ENCODE measurements around the gene SOX4.

Gene SOX4

DNA sequence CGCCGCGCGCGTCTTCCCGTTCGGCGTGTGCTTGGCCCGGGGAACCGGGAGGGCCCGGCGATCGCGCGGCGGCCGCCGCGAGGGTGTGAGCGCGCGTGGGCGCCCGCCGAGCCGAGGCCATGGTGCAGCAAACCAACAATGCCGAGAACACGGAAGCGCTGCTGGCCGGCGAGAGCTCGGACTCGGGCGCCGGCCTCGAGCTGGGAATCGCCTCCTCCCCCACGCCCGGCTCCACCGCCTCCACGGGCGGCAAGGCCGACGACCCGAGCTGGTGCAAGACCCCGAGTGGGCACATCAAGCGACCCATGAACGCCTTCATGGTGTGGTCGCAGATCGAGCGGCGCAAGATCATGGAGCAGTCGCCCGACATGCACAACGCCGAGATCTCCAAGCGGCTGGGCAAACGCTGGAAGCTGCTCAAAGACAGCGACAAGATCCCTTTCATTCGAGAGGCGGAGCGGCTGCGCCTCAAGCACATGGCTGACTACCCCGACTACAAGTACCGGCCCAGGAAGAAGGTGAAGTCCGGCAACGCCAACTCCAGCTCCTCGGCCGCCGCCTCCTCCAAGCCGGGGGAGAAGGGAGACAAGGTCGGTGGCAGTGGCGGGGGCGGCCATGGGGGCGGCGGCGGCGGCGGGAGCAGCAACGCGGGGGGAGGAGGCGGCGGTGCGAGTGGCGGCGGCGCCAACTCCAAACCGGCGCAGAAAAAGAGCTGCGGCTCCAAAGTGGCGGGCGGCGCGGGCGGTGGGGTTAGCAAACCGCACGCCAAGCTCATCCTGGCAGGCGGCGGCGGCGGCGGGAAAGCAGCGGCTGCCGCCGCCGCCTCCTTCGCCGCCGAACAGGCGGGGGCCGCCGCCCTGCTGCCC is 1.1 kb downstream of the SOX4 start:
- DNase-seq: peak; percentile 48 to 80 (median 77)

DNA sequence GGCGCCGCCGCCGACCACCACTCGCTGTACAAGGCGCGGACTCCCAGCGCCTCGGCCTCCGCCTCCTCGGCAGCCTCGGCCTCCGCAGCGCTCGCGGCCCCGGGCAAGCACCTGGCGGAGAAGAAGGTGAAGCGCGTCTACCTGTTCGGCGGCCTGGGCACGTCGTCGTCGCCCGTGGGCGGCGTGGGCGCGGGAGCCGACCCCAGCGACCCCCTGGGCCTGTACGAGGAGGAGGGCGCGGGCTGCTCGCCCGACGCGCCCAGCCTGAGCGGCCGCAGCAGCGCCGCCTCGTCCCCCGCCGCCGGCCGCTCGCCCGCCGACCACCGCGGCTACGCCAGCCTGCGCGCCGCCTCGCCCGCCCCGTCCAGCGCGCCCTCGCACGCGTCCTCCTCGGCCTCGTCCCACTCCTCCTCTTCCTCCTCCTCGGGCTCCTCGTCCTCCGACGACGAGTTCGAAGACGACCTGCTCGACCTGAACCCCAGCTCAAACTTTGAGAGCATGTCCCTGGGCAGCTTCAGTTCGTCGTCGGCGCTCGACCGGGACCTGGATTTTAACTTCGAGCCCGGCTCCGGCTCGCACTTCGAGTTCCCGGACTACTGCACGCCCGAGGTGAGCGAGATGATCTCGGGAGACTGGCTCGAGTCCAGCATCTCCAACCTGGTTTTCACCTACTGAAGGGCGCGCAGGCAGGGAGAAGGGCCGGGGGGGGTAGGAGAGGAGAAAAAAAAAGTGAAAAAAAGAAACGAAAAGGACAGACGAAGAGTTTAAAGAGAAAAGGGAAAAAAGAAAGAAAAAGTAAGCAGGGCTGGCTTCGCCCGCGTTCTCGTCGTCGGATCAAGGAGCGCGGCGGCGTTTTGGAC is 2.0 kb downstream of the SOX4 start:
- DNase-seq: peak in 2 of 3 experiments; percentile 66 to 75

DNA sequence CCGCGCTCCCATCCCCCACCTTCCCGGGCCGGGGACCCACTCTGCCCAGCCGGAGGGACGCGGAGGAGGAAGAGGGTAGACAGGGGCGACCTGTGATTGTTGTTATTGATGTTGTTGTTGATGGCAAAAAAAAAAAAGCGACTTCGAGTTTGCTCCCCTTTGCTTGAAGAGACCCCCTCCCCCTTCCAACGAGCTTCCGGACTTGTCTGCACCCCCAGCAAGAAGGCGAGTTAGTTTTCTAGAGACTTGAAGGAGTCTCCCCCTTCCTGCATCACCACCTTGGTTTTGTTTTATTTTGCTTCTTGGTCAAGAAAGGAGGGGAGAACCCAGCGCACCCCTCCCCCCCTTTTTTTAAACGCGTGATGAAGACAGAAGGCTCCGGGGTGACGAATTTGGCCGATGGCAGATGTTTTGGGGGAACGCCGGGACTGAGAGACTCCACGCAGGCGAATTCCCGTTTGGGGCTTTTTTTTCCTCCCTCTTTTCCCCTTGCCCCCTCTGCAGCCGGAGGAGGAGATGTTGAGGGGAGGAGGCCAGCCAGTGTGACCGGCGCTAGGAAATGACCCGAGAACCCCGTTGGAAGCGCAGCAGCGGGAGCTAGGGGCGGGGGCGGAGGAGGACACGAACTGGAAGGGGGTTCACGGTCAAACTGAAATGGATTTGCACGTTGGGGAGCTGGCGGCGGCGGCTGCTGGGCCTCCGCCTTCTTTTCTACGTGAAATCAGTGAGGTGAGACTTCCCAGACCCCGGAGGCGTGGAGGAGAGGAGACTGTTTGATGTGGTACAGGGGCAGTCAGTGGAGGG is 2.8 kb downstream of the SOX4 start:
- peak; percentile 49 to 87 (median 68) for DNase-seq

DNA sequence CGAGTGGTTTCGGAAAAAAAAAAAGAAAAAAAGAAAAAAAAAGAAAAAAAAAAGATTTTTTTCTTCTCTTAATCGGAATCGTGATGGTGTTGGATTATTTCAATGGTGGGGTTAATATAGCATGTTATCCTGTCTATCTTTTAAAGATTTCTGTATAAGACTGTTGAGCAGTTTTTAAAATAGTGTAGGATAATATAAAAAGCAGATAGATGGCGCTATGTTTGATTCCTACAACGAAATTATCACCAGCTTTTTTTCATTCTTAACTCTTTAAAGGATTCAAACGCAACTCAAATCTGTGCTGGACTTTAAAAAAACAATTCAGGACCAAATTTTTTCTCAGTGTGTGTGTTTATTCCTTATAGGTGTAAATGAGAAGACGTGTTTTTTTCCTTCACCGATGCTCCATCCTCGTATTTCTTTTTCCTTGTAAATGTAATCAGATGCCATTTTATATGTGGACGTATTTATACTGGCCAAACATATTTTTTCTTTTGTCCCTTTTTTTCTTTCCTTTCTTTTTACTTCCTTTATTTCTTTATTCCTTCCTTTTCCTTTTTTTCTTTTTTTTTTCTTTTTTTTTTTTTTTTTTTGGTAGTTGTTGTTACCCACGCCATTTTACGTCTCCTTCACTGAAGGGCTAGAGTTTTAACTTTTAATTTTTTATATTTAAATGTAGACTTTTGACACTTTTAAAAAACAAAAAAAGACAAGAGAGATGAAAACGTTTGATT is 3.6 kb downstream of the SOX4 start:
- DNase-seq: peak; percentile 44 to 87 (median 48)

DNA sequence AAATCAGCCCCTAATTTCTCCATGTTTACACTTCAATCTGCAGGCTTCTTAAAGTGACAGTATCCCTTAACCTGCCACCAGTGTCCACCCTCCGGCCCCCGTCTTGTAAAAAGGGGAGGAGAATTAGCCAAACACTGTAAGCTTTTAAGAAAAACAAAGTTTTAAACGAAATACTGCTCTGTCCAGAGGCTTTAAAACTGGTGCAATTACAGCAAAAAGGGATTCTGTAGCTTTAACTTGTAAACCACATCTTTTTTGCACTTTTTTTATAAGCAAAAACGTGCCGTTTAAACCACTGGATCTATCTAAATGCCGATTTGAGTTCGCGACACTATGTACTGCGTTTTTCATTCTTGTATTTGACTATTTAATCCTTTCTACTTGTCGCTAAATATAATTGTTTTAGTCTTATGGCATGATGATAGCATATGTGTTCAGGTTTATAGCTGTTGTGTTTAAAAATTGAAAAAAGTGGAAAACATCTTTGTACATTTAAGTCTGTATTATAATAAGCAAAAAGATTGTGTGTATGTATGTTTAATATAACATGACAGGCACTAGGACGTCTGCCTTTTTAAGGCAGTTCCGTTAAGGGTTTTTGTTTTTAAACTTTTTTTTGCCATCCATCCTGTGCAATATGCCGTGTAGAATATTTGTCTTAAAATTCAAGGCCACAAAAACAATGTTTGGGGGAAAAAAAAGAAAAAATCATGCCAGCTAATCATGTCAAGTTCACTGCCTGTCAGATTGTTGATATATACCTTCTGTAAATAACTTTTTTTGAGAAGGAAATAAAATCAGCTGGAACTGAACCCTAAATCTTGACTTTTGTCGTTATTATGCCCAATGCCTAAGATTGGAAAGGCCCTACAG is 4.5 kb downstream of the SOX4 start:
- DNase-seq: peak in 1 of 3 experiments; percentile 62

DNA sequence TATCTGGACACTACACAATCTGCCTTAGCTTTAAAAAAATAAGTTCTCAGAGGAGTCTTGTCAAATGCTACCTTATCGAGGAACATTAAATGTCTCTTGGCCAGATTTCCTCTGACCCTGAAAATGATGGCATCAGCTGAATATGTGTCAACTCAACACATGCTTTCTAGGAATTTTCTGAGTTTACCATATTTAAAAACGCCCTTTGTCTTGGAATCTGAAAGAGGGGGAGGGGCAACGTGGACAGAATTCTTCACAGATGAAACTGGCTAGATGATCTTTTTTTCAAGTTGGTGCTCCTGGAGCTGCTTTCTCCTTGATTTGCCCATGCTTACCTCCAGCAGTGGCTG is 5.1 kb downstream of the SOX4 start:
- peak in 1 of 3 experiments; percentile 53 for DNase-seq

DNA sequence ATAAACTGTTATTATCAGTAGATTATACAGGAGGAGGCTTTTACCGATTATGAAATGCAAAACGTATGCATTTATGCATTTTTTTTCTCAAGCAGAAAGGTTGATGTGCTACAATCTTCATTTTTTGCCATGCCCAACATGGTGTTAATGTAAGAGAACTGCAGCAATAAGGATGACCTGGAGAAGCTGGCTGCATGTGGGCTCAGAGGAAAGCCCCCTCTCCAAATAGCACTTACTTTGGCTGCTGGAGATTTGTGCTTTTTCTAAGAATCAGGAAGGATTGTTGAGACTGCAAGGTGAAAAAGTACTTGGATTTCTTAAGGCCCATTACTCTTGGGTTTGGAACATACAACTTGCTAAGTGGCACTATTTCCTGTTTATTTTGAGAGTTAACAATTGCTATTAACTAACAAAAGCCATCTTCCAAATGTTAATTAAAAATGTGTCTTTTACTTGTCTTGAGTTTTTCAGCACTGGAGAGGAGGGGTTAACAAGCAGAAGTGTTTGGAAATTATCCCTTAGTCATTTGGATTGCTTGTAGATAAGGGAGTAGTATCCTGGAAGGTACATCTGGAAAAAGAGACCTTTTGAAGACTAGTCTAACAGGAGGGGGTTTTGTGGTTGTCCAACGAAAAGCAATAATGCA is 5.6 kb downstream of the SOX4 start:
- peak in 1 of 3 experiments; percentile 52 for DNase-seq

DNA sequence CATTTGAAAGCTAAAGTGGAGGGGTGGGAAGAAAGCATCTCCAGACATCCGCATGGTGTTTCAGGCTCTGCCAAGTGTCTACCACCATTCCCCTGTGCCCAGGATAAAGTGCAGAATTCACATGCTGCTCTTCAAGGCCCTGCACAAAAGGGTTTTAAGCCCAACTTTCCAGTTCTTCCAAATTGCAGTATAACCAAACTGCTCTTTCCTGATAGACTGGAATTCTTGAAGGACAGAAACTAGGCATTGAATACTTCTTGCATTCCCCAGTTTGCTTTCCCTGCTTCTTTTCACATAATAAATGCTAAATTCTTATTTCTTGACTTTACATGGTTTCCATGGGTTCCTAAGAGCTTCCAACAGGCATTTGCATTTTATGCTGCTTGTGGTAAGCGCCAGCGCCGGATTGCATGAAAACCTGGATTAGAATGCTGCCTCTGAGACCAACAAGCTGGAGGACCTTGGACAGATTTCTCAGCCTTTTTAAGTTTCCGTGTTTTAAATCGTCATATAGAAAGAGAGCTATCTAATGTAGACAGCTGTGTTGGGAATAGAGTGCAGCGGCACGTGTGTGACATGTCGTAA is 7.9 kb downstream of the SOX4 start:
- peak in 1 of 3 experiments; percentile 63 for DNase-seq

DNA sequence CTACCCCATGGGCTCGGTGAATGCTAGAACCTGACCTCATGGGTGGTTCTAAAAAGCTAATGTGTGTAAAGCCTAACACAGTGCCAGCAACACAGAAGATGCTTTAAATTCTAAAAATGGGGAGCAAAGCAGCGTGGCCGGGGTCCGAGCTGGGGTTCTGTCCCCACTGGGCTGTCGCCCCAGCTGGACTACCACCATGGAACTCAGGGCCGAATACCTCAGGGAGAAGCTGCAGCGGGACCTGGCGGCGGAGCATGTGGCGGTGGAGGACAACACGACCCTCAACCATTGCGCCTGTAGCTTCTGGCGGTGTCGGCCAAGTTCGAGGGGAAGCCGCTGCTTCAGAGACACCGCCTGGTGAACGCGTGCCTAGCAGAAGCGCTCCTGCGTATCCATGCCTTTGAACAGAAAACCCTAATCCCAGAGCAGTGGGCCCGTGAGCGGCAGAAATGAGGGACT is 8.4 kb downstream of the SOX4 start:
- DNase-seq: no peak

DNA sequence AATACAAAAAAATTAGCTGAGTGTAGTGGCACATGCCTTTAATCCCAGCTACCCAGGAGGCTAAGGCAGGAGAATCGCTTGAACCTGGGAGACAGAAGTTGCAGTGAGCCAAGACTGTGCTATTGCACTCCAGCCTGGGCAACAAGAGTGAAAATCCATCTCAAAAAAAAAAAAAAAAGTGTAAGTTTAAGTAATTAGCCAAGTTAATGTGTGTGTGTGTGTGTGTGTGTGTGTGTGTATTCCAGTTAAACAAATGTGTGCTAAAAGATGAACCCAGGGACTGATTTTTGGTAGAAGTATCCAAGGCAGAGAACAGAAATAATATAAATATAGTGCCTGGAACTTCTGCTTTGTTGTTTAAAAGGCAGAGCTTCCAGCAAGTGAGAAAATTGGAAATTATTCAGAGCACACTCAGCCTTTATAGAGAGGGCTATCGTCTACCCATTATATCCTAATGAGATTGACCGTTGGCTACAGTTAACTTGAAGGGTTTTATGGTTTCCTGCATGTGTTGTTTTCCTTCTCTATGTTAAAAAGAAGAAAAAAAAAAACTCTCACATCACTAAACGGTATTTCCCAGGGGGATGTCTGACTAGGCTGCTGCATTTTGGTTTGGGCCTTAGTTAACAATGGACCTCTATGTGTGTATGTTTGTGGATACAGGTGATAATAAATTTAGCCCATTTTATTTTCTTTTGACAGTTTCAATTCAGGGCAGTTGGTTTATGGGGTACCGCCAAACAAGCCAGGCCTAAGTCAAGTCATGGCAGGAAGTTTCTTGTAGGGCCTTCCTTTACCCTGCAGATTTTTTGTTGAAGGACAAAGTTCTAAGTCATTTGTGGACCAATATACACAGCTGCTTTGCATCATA is 9.8 kb downstream of the SOX4 start:
- DNase-seq: peak in 1 of 3 experiments; percentile 58

DNA sequence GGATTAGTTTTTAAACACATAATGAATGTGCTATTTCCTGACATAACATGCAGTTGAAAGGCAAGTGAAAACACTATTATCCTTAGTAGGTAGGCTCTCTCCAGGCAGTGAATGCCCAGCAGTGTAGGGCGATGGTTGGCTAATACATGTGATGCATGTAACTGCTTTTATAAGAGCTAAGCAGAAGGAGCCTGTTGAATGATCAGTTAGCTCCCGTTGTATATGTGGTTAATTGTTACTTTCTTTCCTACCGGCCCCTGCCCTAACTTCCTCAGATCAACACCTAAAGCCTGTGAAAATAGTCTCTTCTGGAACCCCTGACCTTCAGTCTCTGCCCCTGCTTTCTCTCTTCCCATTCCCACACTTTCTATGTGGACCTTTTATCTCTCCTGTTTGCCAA is 10.5 kb downstream of the SOX4 start:
- DNase-seq: peak in 1 of 3 experiments; percentile 29

DNA sequence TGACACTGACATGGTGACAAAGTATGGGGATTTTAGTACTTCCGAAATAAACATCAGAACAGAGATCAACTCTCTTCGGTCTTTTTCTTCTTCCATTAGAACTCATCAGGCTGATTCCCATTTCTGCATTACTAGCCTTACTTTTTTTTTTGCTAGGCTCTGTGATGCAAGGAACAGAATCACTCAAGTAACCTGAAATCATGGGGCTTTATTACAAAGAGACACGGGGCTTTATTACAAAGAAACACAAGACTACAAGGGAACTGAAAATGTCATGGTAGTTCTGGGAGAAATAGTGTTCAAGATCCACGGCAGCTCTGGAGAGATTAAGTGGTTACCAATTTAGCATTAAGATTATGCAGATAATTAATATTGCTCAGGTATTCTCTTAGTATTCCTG is 11.6 kb downstream of the SOX4 start:
- no peak for DNase-seq

DNA sequence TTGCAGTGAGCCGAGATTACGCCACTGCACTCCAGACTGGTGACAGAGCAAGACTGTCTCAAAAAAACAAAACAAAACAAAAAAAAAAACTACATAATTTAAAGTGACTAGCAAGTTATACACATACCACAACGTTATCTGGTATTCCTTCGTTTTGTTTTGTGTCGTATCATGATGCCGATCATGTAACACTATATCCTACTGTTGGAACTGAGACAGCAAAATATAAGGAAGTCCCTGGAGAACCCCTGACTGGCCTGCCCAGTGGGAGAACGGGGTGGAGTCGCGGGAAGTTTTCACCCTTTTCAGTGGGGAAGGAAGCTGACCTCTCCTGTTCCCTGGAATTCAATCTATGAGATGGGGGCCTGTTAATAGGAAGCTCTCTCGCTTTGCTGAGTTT is 15.1 kb downstream of the SOX4 start:
- DNase-seq: no peak

DNA sequence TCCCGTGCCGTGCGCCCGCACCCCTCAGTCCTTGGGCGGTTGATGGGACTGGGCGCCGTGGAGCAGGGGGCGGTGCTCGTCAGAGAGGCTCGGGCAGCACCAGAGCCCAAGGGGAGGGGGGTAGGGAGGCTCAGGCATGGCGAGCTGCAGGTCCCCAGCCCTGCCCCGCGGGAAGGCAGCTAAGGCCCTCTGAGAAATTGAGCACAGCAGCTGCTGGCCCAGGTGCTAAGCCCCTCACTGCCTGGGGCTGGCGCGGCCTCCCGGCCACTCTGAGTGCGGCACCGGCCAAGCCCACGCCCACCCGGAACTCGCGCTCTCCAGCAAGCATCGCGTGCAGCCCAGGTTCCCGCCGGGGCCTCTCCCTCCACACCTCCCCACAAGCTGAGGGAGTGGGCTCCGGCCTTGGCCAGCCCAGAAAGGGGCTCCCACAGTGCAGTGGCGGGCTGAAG is 16.4 kb downstream of the SOX4 start:
- no peak for DNase-seq

DNA sequence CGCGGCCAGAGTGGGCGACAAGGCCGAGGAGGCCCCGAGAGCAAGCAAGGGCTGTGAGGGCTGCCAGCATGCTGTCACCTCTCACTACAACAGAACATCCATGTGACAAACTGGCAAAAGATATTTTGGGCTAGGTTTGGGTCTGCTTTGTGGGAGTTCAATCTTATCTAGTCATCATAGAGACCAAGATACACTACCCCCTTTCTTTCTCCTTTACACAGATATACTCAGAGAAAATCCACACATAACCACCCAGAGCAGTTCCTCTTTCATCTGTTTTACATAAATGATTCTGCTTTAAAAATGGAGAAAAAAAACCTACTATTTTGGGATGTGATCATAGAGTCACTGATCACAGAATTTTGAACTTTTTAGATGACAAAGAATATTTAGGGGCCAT is 16.8 kb downstream of the SOX4 start:
- no peak for DNase-seq

DNA sequence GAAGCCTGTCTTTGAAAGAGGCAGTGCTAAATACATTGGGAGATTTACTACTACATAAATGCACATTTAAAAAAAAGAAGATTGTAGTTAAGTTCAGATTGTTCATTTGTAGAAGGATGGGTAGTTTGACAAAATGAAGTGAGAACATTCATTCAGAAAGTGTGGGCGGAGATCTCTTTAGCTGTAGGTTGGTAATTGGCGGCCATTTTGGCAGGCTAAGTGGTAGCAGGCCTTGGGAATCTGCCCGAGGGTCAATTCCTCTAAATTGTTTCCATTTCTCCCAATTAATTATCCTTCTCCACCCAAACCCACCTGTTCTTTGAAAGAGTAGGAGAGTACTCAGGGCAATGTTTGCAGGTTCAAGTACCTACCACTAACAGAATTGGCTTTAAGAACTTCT is 17.9 kb downstream of the SOX4 start:
- DNase-seq: peak in 1 of 3 experiments; percentile 55

DNA sequence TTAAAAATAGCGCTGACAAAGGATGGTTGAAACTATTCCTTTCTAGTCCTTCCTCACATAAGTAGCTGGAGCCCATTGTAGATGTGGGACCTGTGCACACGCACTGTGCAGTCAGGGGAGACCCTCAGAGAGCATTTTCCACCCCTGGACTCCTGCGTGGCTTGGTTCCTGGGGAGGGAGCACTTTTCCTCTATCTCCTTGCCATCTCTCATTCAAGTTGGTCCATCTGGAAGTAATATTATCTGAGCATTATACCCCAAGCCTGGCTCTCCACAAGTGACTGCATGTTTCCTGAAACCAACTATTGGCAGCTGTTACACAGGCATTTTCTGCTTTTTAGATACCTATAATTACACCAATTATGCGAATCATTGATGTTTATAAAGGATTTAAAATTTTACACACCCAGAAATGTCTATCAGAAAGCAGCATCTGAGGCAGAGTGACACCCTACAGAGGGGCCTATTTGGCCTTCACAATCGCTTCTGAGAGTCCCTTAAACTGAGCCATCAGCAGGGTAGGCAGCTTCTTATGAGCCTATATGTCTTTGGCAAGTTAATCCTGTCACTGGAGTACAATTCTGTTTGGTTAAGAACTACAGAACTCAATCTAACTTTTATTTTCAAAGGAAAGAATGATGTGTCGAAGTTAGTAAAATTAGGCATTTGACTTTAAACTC is 18.7 kb downstream of the SOX4 start:
- DNase-seq: peak in 2 of 3 experiments; percentile 56 to 77

DNA sequence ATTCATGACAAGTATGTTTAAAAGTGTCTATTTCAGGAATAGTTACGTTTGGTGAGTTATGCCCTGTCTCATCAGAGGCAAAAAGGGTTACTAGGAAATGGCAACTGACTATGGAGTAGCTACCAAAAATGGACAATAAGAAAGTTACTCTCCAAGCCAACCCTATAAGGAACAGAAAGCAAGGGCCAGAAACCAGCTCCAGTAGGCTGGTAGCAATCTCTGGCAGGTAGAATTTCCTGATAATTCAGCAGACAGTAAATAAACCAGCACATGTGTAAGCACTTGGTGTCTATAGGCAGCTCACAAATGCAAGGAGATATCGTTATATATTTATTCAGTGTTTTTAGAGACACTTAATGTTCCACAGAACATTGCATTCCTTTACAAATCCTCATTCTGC is 20.3 kb downstream of the SOX4 start:
- no peak for DNase-seq
